ENCODE data around the gene DIP2C.
"Not testable (repeated sequence)": the region's sequence is repeated elsewhere in the genome, so short reads cannot be mapped to it uniquely, and the experiment has no call there.

The DIP2C gene

GRCh38 chr10:396535-397220, 292.8 kb downstream of the DIP2C start:
- DNase-seq: no peak

- no peak for DNase-seq
These were observed 293.4 kb downstream of the DIP2C start for GRCh38 chr10:396107-396506.

GRCh38 chr10:395665-396064, 293.8 kb downstream of the DIP2C start:
- DNase-seq: no peak

- DNase-seq: not testable (repeated sequence)
These were observed 294.9 kb downstream of the DIP2C start for GRCh38 chr10:394439-395101.

- DNase-seq: no peak
These were observed 295.6 kb downstream of the DIP2C start for GRCh38 chr10:393787-394438.

GRCh38 chr10:393106-393745, 296.2 kb downstream of the DIP2C start:
- DNase-seq: no peak

- no peak for DNase-seq
These were observed 296.8 kb downstream of the DIP2C start for GRCh38 chr10:392705-393037.

- no peak for DNase-seq
These were observed 297.4 kb downstream of the DIP2C start for GRCh38 chr10:391847-392704.

GRCh38 chr10:391305-391704, 298.2 kb downstream of the DIP2C start:
- DNase-seq: no peak

- no peak for DNase-seq
These were observed 298.9 kb downstream of the DIP2C start for GRCh38 chr10:390449-391100.

GRCh38 chr10:389836-390448, 299.5 kb downstream of the DIP2C start:
- DNase-seq: no peak

- no peak for DNase-seq
These were observed 300.1 kb downstream of the DIP2C start for GRCh38 chr10:389261-389790.

- DNase-seq: no peak
These were observed 300.8 kb downstream of the DIP2C start for GRCh38 chr10:388661-389045.

GRCh38 chr10:387909-388660, 301.4 kb downstream of the DIP2C start:
- DNase-seq: no peak

- no peak for DNase-seq
These were observed 301.9 kb downstream of the DIP2C start for GRCh38 chr10:387593-387891.

- DNase-seq: no peak
These were observed 302.5 kb downstream of the DIP2C start for GRCh38 chr10:386771-387592.

- no peak for DNase-seq
These were observed 303.7 kb downstream of the DIP2C start for GRCh38 chr10:385571-386300.

GRCh38 chr10:384538-385305, 304.7 kb downstream of the DIP2C start:
- DNase-seq: no peak

- DNase-seq: no peak
These were observed 305.9 kb downstream of the DIP2C start for GRCh38 chr10:383519-383918.
